GM12864 (cell line): ENCODE results near the gene C11orf54.

ENCODE experiments used
- DNase-seq: peaks from one replicate; pipeline ENCODE4 v3.0.0-alpha.2; 2011; ENCODE audit warnings: low read depth
- H3K4me3 ChIP-seq: 2 replicates; pipeline ENCODE4 v1.5.1; 2011; ENCODE audit warnings: mild to moderate bottlenecking, low read depth, low read length, control low read depth
- TF ChIP-seq, protein P1 (sequence below): IDR thresholded peaks from 2 replicates; pipeline ENCODE4 v1.5.1; 2011; ENCODE audit warnings: low read depth, mild to moderate bottlenecking, moderate library complexity, low read length, control low read depth, inconsistent platforms; ENCODE audit errors: missing control alignments

C11orf54 gene

DNA sequence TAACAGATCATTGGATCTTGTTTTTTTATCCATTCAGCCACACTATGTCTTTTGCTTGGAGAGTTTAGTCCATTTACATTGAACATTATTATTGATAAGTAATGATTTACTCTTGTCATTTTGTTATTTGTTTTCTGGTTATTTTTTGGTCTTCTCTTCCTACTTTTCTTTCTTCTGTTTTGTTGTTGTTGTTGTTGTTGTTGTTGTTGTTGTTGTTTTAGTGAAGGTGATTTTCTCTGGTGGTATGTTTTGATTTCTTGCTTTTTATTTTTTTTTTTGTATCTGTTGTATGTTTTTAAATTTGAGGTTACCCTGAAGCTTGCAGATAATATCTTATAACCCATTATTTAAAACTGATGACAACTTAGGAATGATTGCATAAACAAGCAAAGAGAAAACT lies 28.8 kb upstream of the C11orf54 start:
- no peak overlapping the region for H3K4me3 ChIP-seq
- TF ChIP-seq, protein P1, sequence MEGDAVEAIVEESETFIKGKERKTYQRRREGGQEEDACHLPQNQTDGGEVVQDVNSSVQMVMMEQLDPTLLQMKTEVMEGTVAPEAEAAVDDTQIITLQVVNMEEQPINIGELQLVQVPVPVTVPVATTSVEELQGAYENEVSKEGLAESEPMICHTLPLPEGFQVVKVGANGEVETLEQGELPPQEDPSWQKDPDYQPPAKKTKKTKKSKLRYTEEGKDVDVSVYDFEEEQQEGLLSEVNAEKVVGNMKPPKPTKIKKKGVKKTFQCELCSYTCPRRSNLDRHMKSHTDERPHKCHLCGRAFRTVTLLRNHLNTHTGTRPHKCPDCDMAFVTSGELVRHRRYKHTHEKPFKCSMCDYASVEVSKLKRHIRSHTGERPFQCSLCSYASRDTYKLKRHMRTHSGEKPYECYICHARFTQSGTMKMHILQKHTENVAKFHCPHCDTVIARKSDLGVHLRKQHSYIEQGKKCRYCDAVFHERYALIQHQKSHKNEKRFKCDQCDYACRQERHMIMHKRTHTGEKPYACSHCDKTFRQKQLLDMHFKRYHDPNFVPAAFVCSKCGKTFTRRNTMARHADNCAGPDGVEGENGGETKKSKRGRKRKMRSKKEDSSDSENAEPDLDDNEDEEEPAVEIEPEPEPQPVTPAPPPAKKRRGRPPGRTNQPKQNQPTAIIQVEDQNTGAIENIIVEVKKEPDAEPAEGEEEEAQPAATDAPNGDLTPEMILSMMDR: no peak
- DNase-seq: no peak

DNA sequence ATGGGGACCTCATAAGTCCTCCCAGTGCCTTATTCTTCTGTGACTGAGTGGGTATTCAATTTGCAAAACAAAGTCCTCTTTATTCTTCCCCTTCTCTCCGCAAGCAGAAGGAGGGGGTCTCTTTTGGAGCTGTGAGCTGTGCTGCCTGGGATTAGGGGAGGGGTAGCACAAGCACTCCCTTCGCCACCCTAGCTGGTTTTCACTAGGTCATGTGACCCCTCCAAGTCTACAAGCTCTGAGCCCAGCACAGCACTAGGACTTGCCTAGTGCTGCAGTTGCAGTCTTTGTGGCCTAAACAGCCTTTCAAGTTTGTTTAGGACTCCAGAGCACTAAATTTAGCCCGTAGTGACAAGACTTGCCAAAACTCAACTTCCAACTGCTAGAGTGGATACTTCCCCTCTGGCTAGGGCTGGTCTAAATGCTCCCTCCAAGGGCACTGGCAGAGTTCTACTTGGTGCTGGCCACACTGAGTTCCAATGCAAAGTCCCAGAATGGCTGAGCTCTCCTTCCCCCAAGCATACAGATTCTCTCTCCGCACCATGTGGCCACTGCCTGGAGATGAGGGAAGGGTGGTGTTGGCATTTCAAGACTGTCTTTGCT lies 25.6 kb upstream of the C11orf54 start:
- TF ChIP-seq, protein P1: no peak
- no peak for DNase-seq

DNA sequence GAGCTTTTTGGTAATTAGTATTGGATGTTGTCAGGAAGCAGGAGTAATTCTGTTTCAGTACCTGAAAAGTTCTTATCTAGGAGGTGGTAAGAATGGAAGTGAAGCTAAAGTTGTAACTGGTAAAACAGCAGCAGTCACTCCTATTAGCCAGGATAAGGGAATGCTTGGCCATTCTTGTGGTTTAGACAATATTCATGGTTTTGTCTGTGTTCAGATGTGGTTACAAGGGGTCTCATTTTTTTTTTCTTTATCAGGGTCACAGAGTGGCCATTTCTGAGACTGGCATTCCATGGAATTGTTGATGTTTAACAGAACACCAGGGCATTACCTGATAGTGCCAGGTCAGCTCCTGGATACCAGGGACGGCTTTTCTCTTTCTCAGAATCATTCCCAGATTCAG lies 24.0 kb upstream of the C11orf54 start:
- no peak for DNase-seq
- TF ChIP-seq, protein P1: no peak
- no peak overlapping the region for H3K4me3 ChIP-seq

More for the DNA sequence above, 25.6 kb upstream of the C11orf54 start:
- H3K4me3 ChIP-seq: no peak overlapping the region

DNA sequence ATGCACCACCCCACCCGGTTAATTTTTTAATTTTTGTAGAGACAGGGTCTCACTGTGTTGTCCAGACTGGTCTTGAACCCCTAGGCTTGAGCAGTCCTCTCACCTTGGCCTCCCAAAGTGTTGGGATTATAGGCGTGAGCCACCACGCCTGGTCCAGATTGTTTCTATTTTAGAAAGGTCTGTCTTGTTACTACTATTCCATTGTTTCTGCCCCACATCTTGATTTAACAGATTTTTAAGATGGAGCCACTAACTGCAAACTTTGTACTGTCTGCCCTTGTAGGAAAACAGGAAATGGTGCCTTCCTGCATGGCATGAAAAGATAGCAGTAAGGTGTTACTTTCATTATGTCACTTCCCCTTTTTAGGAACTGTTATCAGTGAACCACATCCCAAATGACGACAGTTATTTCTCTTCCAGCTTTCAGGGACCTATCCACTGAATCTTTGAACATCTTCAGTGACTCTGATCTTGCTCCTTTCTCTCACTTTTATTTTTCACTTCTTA lies 23.4 kb upstream of the C11orf54 start:
- DNase-seq: peak; percentile 49
- TF ChIP-seq, protein P1: no peak
- no peak overlapping the region for H3K4me3 ChIP-seq

- no peak for DNase-seq
- TF ChIP-seq, protein P1: no peak
- H3K4me3 ChIP-seq: no peak overlapping the region
Observed at GRCh38 chr11:93719310-93719709, 22.2 kb upstream of the C11orf54 start.

DNA sequence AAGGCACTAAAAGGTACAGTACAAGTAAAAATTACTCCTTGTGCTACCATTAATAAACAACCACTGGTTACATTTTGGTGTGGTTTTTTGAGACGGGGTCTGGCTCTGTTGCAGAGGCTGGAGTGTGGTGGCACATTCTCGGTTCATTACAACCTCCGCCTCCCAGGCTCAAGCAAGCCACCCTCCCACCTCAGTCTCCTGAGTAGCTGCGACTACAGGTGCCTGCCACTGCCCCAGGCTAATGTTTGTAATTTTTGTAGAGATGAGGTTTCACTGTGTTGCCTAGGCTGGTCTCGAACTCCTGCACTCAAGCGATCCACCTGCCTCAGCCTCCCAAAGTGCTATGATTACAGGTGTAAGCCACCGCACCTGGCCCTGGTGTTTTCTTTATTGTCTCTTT lies 20.9 kb upstream of the C11orf54 start:
- no peak overlapping the region for H3K4me3 ChIP-seq
- no peak for DNase-seq
- TF ChIP-seq, protein P1: no peak

DNA sequence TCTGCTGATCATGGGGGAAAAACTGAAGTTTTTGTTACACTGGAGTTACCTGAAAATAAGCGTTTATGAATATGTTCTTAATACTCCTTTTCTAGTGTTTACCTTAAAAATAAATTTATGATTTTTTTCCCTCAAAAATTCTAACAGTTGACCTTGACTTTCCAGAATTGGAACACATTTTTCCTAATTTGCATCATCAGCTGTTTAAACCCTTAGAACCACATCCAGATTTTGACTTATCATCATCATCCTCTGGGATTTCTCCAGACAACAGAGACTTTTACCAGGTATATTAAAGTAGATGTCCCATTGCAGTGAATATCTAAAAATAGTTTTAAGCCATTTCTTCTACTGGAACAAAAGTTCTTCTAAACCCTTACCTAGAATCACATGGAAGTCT lies 17.4 kb upstream of the C11orf54 start:
- DNase-seq: no peak
- TF ChIP-seq, protein P1: no peak
- H3K4me3 ChIP-seq: no peak overlapping the region
